HG03108 (cell line): ENCODE measurements around the gene MYOC.

Experiments used
- ATAC-seq: cut with Tn5 transposase; IDR thresholded peaks from one replicate; pipeline ENCODE4 v1.9.1; 2021; ENCODE audit warnings: moderate library complexity; ENCODE audit not compliant: unreplicated experiment

MYOC gene

GRCh38 chr1:171654201-171654941, 1.9 kb upstream of the MYOC start:
- ATAC-seq: no peak

DNA sequence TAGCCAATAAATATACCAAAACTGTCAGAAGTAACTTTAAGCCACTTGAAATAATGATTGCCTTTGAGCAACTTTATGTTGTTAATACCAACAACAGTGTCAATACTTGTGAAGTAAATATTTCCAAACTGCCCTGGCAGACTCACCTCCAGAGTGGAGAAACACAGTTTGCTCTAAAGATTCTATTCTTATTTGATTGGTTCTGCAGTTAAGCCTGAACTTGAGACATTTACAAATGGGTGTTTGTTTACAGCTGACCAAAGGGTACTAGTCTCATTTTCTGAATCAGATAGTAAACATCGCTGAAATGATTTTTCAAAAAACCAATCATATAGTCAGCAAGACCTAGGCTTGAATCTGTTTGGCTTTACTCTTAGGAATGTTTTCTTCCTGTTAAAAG, 1.3 kb upstream of the MYOC start:
- ATAC-seq: no peak

DNA sequence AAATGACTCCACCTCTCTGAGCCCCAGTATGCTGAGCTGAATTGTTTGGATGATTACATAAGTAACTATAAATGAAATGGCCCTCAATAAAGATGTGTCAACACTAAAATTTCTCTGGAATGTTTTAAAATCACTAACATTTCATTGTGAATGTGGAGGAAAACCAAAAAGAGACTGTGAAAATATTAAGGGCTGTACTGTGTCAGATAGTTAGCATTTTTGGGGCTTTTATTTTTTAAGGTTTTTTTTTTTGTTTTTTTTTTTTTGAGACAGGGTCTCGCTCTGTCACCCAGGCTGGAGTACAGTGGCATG, 6.3 kb downstream of the MYOC start:
- no peak for ATAC-seq

- ATAC-seq: no peak
Observed at GRCh38 chr1:171645553-171646248, 6.8 kb downstream of the MYOC start.

- peak; percentile 56 for ATAC-seq
Observed at GRCh38 chr1:171644805-171645483, 7.5 kb downstream of the MYOC start.

DNA sequence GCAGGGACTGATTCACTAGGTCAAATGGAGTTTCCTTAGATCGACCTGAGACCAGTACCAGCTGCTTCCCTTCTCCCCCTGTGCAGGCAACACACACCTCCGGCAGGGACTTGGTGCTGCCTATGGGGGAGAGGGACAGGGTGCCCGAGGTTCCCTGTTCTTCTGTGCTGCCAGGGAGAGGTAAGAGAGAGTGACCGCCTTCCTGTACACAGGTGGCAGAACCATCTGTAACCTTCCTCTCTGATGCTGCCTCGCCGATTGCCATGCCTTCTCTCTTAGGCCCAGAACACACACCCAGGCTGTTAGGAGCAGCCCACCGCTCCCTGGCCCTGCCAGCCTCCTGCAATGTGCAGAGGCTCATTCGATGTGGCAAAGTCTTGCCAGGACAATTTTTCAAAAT, 9.3 kb downstream of the MYOC start:
- no peak for ATAC-seq

GRCh38 chr1:171642197-171642596, 10.3 kb downstream of the MYOC start:
- no peak for ATAC-seq

DNA sequence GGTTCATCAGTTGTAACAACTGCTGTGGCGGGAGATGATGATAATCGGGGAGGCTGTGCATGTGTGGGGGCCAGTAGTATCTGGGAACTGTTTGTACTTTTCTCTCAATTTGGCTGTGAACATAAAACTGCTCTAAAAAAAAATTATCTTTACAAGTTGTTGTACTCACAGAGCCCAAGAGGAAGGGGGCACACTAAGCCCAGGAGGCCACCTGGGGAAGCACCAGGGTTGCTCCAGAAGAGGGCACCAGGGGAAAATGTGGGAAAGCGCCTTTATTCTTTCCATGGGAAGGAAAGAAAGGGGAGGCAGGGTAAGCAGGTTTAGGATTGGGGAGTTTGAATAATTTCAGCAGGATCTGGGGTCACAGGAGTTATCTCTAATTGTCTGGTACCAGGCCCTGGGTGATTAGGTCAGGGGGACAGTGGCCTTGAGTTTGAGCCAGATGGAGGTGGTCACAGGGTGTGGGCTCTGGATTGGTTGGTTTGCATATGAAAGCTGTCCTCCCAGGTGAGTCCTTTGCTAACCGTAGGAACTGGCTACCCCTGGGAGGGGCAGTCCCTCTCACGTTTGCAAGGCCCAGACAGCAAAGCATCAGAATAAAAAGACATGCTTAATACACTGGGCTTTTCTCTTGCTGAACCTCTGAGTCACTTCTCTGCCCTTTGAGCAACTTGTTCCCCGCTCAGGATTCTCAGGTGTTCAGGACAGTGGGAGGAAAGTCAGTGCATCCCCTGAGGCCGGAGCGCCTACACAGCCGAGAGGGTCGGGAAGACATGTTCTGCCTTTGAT, 11.2 kb downstream of the MYOC start:
- ATAC-seq: no peak

GRCh38 chr1:171640225-171640624, 12.3 kb downstream of the MYOC start:
- no peak for ATAC-seq

DNA sequence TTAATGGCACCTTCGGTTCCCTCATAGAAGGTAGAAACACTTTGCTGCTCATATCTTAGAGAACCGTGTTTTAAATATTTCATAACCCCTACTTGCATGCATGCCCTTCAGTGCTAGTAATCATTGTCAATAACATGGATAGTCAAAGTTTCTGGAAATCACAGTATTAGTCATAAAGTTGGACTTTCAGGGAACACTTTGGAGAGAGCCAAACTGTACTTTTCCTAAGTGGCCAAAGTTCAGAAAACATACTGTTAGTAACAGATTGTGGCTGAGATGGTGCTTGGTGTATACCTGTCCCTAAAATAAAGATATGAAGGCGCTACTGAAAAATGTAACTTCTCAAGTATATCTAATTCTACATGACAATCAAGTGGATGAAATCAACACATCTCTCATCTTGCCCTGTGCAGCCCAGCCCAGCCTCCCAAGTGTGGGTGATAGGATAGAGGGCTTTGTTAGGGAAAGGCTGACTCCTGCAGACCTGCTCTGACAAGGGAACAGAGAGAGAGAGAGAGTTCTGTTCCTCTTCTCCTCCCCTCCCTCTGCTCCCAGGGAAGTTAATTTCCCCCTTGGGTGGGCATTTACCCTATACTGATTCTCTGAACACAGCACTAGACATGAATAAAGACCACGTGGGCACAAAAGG, 14.4 kb downstream of the MYOC start:
- ATAC-seq: no peak

GRCh38 chr1:171636141-171636540, 16.3 kb downstream of the MYOC start:
- no peak for ATAC-seq

DNA sequence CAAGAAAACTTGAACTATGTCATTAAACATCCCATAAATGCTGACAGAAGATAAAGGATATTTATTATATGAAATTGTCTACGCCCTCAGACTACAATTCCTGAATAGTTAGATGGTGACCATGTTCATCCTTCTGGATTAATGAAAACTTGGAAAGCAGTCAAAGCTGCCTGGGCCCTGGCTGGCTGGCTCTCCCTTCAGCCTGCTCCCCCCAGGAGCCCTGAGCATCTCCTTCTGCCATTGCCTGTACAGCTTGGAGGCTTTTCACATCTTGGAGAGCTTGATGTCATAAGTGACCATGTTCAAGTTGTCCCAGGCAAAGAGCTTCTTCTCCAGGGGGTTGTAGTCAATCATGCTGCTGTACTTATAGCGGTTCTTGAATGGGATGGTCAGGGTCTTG, 16.8 kb downstream of the MYOC start:
- no peak for ATAC-seq

DNA sequence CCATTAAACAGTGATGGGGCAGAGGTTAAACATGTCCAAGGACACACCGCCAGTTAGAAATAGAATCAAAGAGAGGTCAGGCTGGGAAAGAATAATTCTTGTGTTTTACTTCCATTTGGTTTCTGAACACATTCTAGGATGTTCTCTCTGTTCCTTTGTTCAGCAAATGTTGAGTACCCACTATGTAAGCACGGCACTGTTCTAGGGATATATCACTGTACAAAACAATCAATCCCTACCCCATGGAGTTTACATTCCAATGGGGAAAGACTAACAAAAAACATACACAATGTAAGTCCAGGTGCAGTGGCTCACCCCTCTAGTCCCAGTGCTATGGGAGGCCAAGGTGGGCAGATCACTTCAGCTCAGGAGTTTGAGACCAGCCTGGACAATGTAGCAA, 24.3 kb downstream of the MYOC start:
- ATAC-seq: no peak

GRCh38 chr1:171627020-171627419, 25.5 kb downstream of the MYOC start:
- no peak for ATAC-seq

DNA sequence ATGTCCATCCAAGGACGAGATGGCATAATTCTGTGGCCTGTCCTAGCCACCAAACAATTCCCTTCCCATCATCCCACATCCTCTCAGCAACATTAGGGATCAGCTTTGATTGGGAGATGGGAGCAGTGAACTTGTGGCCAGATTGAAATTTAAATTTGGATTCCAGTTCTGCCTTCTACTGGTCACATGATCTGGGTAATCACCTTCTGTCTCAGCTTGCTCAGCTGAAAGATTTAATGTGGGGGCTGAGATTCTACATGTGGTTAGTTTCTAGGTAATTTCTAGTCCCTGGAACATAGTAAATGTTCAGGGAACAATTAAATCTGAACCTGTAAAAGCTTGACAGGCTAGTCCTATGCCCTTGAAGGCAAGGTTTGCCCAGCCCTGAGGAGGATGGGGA, 27.3 kb downstream of the MYOC start:
- no peak for ATAC-seq

DNA sequence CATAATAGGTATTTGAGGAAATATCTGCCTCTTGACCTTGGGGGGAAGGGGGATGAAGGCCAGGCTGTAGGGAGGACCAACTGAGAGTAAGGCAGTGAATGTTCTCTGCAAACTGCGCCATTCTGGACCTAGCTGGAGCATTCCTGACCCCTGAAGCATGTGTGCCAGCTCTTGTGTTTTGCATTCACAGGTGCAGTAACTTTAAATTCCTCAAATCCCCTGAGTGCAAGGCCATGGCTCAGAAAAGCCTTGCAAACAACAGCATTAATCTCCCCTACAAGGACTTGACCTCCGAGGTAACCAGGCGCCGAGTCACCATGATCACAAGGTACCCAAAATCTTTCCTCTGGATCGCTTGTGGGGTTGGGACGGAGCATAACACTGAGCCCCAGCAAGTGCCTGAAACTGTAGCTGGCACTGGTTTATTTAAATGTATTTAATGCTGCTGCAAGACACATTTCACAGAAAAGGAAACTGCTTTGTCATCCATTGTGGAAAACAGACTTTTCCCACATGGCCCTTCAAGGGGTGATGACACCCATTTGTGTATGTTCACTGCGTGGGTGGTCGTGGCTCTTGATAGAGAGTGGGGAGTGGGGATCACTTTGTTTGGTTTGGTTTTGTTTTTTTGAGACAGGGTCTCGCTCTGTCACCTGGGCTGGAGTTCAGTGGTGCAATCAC, 28.7 kb downstream of the MYOC start:
- no peak for ATAC-seq

GRCh38 chr1:171622152-171622462, 30.4 kb downstream of the MYOC start, which contains the start of gene MYOCOS:
Gene MYOCOS, plus strand, starts transcription at chr1:171622243. Its CDS starts 1,641 bp downstream, at chr1:171623884.
- no peak for ATAC-seq

GRCh38 chr1:171616586-171616985, 35.9 kb downstream of the MYOC start:
- no peak for ATAC-seq

DNA sequence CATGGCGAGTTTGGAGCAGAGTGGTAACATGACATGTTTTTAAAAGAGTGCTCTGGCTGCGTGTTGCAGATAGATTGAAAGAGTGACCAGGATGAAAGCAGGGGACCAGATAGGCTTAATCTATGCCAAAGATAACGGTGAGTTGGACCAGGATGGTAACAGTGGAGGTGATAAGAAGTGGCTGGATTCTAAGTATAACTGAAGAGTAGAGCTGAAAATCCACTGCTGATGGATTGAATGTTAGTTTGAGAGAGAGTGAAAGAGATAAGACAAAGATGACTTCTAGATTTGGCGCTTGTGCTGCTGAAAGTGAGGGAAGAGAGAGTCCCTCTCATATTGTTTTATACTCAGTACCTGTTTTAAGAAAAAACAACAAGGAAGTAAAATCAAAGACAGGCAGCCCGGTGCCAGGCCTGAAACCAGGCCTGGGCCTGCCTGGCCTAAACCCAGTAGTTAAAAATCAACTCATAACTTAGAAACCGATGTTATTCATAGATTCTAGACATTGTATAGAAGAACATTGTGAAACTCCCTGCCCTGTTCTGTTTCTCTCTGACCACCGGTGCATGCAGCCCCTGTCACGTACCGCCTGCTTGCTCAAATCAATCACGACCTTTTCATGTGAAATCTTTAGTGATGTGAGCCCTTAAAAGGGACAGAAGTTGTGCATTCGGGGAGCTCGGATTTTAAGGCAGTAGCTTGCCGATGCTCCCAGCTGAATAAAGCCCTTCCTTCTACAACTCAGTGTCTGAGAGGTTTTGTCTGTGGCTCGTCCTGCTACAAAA, 37.2 kb downstream of the MYOC start:
- peak; percentile 39 for ATAC-seq

- no peak for ATAC-seq
Observed at GRCh38 chr1:171613282-171613681, 39.2 kb downstream of the MYOC start.
